ENCODE results near the gene SLC44A1. TPM values are rescaled to one million over a fixed set of nuclear protein-coding genes. Genes with fewer than 3 reads are reported as not detected.
A peak's percentile ranks its signal among the peaks of the same experiment; 100 is the strongest.

The SLC44A1 gene
- total RNA-seq, 6 experiments from 2014 or later, result 46.6 to 66.3 (median 56.0) TPM

GRCh38 chr9:105270711-105271110 is 26.3 kb downstream of the SLC44A1 start:
- no peak for DNase-seq
- no peak overlapping the region for H3K4me3 Mint-ChIP-seq
- TF ChIP-seq, protein P1, sequence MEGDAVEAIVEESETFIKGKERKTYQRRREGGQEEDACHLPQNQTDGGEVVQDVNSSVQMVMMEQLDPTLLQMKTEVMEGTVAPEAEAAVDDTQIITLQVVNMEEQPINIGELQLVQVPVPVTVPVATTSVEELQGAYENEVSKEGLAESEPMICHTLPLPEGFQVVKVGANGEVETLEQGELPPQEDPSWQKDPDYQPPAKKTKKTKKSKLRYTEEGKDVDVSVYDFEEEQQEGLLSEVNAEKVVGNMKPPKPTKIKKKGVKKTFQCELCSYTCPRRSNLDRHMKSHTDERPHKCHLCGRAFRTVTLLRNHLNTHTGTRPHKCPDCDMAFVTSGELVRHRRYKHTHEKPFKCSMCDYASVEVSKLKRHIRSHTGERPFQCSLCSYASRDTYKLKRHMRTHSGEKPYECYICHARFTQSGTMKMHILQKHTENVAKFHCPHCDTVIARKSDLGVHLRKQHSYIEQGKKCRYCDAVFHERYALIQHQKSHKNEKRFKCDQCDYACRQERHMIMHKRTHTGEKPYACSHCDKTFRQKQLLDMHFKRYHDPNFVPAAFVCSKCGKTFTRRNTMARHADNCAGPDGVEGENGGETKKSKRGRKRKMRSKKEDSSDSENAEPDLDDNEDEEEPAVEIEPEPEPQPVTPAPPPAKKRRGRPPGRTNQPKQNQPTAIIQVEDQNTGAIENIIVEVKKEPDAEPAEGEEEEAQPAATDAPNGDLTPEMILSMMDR (IDR thresholded peaks at IDR 0.05), result no peak
- H3K4me1 Mint-ChIP-seq (ENCODE audit: low read depth), result peaks cover 19% of the 10 kb centered on the region
- peaks cover 5% of the 10 kb centered on the region; the same call in 1 of the 2 replicates for H3K36me3 Mint-ChIP-seq (ENCODE audit: low read depth)
- no peaks in the 10 kb centered on the region for H3K9me3 Mint-ChIP-seq
- H3K27ac Mint-ChIP-seq, result no peak overlapping the region
- H3K27me3 Mint-ChIP-seq (ENCODE audit: insufficient read depth), result peaks cover 1% of the 10 kb centered on the region; the same call in 1 of the 2 replicates

GRCh38 chr9:105273731-105274130 is 29.3 kb downstream of the SLC44A1 start:
- no peak for DNase-seq
- peaks cover 13% of the 10 kb centered on the region for H3K4me1 Mint-ChIP-seq (ENCODE audit: low read depth)
- no peaks in the 10 kb centered on the region for H3K36me3 Mint-ChIP-seq (ENCODE audit: low read depth)
- no peak overlapping the region for H3K27ac Mint-ChIP-seq
- TF ChIP-seq, protein P1 (IDR thresholded peaks at IDR 0.05), result no peak
- H3K4me3 Mint-ChIP-seq, result no peak overlapping the region
- H3K9me3 Mint-ChIP-seq, result no peaks in the 10 kb centered on the region
- H3K27me3 Mint-ChIP-seq (ENCODE audit: insufficient read depth), result peaks cover 1% of the 10 kb centered on the region

DNA sequence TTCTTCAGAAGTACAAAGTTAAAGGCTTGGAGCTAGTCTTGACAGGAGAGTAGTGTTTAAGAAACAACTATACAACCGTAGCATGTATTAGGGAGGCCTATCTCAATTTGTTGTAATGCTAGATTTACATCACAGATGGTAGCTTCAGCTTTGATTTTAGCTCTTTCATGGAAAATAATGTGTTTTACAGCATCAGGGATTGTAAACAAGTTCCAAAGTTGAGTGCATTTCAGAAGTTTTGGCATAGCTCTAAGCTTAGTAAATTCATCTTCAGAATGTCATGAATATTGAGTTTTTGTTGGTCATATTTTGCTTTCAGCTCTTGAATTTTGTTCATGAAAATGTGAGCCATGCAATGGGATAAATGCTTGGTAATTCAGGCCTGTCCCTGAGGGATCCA is 30.7 kb downstream of the SLC44A1 start:
- Mint-ChIP-seq H3K36me3 (ENCODE audit: low read depth) (no peaks in the 10 kb centered on the region), H3K27me3 (ENCODE audit: insufficient read depth) (peaks cover 1% of the 10 kb centered on the region), H3K9me3 (no peaks in the 10 kb centered on the region), H3K27ac (no peak overlapping the region), H3K4me1 (ENCODE audit: low read depth) (peaks cover 17% of the 10 kb centered on the region), H3K4me3 (no peak overlapping the region)
- no peak for DNase-seq
- TF ChIP-seq, protein P1 (IDR thresholded peaks at IDR 0.05), result no peak

GRCh38 chr9:105275938-105276337 is 31.5 kb downstream of the SLC44A1 start:
- Mint-ChIP-seq H3K27me3 (ENCODE audit: insufficient read depth) (peaks cover 2% of the 10 kb centered on the region), H3K4me3 (no peak overlapping the region), H3K36me3 (ENCODE audit: low read depth) (no peaks in the 10 kb centered on the region), H3K9me3 (no peaks in the 10 kb centered on the region), H3K27ac (no peak overlapping the region), H3K4me1 (ENCODE audit: low read depth) (peaks cover 17% of the 10 kb centered on the region)
- no peak for DNase-seq
- TF ChIP-seq, protein P1 (IDR thresholded peaks at IDR 0.05), result no peak

GRCh38 chr9:105278751-105279150 is 34.3 kb downstream of the SLC44A1 start:
- H3K36me3 Mint-ChIP-seq (ENCODE audit: low read depth), result no peaks in the 10 kb centered on the region
- H3K27ac Mint-ChIP-seq, result no peak overlapping the region
- no peaks in the 10 kb centered on the region for H3K9me3 Mint-ChIP-seq
- H3K4me3 Mint-ChIP-seq, result no peak overlapping the region
- TF ChIP-seq, protein P1 (IDR thresholded peaks at IDR 0.05), result no peak
- DNase-seq, result no peak
- peaks cover 28% of the 10 kb centered on the region for H3K4me1 Mint-ChIP-seq (ENCODE audit: low read depth)
- H3K27me3 Mint-ChIP-seq (ENCODE audit: insufficient read depth), result peaks cover 1% of the 10 kb centered on the region; the same call in 1 of the 2 replicates

- peak overlapping the region; percentile 68 for H3K27ac Mint-ChIP-seq
- H3K27me3 Mint-ChIP-seq (ENCODE audit: insufficient read depth), result peaks cover 1% of the 10 kb centered on the region; the same call in 1 of the 2 replicates
- peak; percentile 51 for DNase-seq
- H3K4me1 Mint-ChIP-seq (ENCODE audit: low read depth), result peaks cover 28% of the 10 kb centered on the region
- no peaks in the 10 kb centered on the region for H3K9me3 Mint-ChIP-seq
- TF ChIP-seq, protein P1 (IDR thresholded peaks at IDR 0.05), result no peak
- H3K4me3 Mint-ChIP-seq, result no peak overlapping the region
- no peaks in the 10 kb centered on the region for H3K36me3 Mint-ChIP-seq (ENCODE audit: low read depth)
Measured at GRCh38 chr9:105280691-105281090, 36.2 kb downstream of the SLC44A1 start.

Measured in HFFc6 (cell line).